Measurements from ENCODE around the gene OR10R2.

OR10R2 gene

DNA sequence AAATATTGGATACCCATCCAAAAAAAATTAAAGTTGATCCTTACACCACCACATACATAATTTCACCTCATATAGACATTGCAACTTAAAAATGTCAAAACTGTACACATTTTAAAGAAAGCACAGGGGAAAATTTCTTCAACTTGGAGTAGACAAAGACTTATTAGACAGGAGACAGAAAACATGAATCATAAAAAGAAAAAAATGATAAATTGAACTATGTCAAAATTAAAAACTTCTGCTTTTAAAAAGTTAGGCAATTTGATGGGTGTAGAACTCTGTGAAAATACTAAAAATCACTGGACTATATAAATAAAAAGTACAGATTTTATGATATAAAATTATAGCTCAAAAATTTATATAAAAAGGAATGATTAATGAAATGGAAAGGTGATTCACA, 14.8 kb upstream of the OR10R2 start:
- DNase-seq (ENCODE audit: low read depth), result no peak
- H3K4me3 ChIP-seq (ENCODE audit: low read depth, low read length), result no peak overlapping the region
- TF ChIP-seq, protein P1, sequence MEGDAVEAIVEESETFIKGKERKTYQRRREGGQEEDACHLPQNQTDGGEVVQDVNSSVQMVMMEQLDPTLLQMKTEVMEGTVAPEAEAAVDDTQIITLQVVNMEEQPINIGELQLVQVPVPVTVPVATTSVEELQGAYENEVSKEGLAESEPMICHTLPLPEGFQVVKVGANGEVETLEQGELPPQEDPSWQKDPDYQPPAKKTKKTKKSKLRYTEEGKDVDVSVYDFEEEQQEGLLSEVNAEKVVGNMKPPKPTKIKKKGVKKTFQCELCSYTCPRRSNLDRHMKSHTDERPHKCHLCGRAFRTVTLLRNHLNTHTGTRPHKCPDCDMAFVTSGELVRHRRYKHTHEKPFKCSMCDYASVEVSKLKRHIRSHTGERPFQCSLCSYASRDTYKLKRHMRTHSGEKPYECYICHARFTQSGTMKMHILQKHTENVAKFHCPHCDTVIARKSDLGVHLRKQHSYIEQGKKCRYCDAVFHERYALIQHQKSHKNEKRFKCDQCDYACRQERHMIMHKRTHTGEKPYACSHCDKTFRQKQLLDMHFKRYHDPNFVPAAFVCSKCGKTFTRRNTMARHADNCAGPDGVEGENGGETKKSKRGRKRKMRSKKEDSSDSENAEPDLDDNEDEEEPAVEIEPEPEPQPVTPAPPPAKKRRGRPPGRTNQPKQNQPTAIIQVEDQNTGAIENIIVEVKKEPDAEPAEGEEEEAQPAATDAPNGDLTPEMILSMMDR (conservative IDR thresholded peaks at IDR 0.05; ENCODE audit: low read depth, low read length), result no peak

DNA sequence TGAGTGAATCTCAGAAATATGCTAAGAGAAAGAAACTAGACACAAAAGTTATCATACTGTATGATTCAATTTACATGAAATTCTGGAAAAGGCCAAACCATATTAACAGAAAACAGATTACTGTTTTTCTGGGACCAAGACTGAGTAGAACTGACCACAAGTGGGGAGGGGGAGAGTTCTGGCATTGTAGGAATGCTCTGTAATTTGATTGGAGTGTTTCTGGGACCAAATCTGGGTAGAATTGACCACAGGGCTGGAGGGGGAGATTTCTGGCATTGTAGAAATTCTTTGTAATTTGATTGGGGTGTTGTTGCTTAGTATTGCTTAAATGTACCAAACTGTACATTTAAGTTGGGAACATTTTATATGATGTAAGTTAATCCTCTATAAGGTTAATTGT, 13.8 kb upstream of the OR10R2 start:
- TF ChIP-seq, protein P1 (conservative IDR thresholded peaks at IDR 0.05; ENCODE audit: low read depth, low read length), result no peak
- no peak overlapping the region for H3K4me3 ChIP-seq (ENCODE audit: low read depth, low read length)
- DNase-seq (ENCODE audit: low read depth), result no peak

DNA sequence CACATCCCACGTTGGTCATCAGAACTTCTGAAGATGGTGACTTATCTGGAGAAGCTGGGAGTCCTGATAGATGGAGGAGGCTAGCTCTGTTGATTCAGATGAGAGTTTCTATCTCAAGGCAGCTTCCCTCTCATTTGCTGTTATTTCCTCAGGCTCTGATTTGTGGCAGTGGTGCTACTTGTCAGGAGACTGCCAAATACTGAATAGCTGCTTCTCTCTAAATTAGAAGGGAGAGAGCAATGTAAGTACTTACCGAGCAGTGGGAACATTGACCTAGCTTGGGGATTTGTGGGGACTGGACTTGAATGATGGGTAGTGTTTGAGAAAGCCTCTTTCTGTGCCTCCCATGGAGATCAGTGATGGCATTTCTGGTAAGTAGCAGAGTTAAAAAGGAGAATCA, 10.5 kb upstream of the OR10R2 start, which contains the start of gene OR10K1:
Gene OR10K1 (plus strand): TSS at position 301 of the 400 bp plus-strand sequence. CDS start 3,728 bp downstream, outside the sequence.
- DNase-seq (ENCODE audit: low read depth), result no peak
- TF ChIP-seq, protein P1 (conservative IDR thresholded peaks at IDR 0.05; ENCODE audit: low read depth, low read length), result no peak
- H3K4me3 ChIP-seq (ENCODE audit: low read depth, low read length), result no peak within 1 kb of the TSS

DNA sequence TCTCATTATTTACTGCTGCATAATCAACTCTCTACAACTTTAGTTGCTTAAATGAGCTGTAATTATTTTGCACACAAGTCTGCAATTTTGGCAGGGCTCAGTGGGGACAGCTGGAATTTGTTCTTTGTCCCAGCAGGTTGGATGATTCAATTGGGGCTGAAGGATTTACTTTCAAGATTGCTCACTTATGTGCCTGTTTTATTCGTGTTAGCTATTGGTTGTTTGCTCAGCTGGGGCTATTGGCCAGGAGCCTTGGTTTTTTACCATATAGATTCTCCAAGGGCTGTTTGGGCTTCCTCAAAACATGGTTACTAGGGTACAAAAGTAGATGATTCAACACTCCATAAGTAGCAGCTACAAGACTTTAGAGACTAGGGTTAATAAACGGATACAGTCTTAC, 13.4 kb downstream of the OR10R2 start:
- TF ChIP-seq, protein P1 (conservative IDR thresholded peaks at IDR 0.05; ENCODE audit: low read depth, low read length), result no peak
- H3K4me3 ChIP-seq (ENCODE audit: low read depth, low read length), result no peak overlapping the region
- DNase-seq (ENCODE audit: low read depth), result no peak

DNA sequence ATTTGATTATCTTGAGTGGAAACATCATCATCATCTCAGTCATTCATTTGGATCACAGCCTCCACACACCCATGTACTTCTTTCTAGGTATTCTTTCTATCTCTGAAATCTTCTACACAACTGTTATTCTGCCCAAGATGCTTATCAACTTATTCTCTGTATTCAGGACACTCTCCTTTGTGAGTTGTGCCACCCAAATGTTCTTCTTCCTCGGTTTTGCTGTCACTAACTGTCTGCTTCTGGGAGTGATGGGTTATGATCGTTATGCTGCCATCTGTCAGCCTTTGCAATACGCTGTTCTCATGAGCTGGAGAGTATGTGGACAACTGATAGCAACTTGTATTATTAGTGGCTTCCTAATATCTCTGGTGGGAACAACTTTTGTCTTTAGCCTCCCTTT, 19.3 kb downstream of the OR10R2 start:
- TF ChIP-seq, protein P1 (conservative IDR thresholded peaks at IDR 0.05; ENCODE audit: low read depth, low read length), result no peak
- no peak overlapping the region for H3K4me3 ChIP-seq (ENCODE audit: low read depth, low read length)
- no peak for DNase-seq (ENCODE audit: low read depth)

DNA sequence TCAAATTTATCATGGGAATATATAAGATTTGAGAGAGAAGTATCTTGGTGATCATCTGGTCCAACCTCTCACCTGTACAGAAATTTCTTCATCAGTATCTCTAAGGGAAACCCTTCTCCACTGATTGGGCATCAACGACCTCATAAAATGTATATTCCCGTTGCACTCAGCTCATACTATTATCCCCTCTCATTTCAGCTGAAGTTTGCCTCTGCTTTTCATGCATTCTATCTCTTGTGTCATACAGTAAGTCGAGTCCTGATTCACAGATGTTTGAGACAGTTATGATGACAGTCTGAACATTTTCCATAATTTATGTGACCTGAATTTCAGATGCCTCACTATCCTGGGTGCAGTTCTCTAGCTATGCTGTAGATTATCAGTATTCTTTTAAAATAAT, 21.0 kb downstream of the OR10R2 start:
- H3K4me3 ChIP-seq (ENCODE audit: low read depth, low read length), result no peak overlapping the region
- no peak for DNase-seq (ENCODE audit: low read depth)
- TF ChIP-seq, protein P1 (conservative IDR thresholded peaks at IDR 0.05; ENCODE audit: low read depth, low read length), result no peak

DNA sequence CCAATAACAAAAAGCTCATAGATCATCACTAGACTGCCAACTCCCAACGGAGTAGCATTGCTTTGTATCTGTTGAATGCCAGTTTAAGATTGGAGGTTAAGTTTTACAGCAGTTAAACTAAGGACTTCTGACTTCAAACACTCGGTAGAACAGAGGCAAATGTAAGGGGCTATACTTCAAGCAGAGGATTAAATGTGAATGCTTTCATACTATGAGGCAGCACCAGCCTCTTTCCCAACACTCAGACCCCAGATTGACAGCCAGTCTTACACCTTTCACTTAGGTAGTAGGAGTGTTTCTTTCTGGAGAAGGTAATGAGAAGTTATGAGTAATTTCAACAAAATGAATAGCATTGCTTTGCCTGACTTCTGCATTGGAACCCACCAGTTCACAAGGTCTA, 22.8 kb downstream of the OR10R2 start:
- H3K4me3 ChIP-seq (ENCODE audit: low read depth, low read length), result no peak overlapping the region
- TF ChIP-seq, protein P1 (conservative IDR thresholded peaks at IDR 0.05; ENCODE audit: low read depth, low read length), result no peak
- no peak for DNase-seq (ENCODE audit: low read depth)

Data from choroid plexus epithelial cell (primary cell).